Fibroblast of peridontal ligament (primary cell): ENCODE results near the gene MIA.
"Not testable (repeated sequence)": the region's sequence is repeated elsewhere in the genome, so short reads cannot be mapped to it uniquely, and the experiment has no call there.

Experiments
- DNase-seq: peaks from one replicate; pipeline ENCODE4 v3.0.0-alpha.2; 2010; ENCODE audit errors: extremely low read depth

MIA gene

GRCh38 chr19:40774916-40775631 lies at the start of gene MIA:
MIA (plus strand) TSS chr19:40775521; CDS start chr19:40775543, 22 bp downstream.
- DNase-seq, result no peak

- no peak for DNase-seq
These were observed 49.0 kb upstream of the MIA start for GRCh38 chr19:40726279-40726678.

- not testable (repeated sequence) for DNase-seq
These were observed 45.3 kb upstream of the MIA start for GRCh38 chr19:40730065-40730464.

GRCh38 chr19:40732304-40732703 lies 43.0 kb upstream of the MIA start:
- DNase-seq, result not testable (repeated sequence)

GRCh38 chr19:40733149-40733548 lies 42.2 kb upstream of the MIA start:
- no peak for DNase-seq

- no peak for DNase-seq
These were observed 40.1 kb upstream of the MIA start for GRCh38 chr19:40735013-40735771.

GRCh38 chr19:40736661-40737060 lies 38.7 kb upstream of the MIA start:
- no peak for DNase-seq

- DNase-seq, result no peak
These were observed 38.1 kb upstream of the MIA start for GRCh38 chr19:40737102-40737644.

- DNase-seq, result no peak
These were observed 36.1 kb upstream of the MIA start for GRCh38 chr19:40739030-40739839.

GRCh38 chr19:40739871-40740703 lies 35.2 kb upstream of the MIA start:
- DNase-seq, result no peak

GRCh38 chr19:40740747-40741146 lies 34.6 kb upstream of the MIA start:
- DNase-seq, result peak; percentile 90

GRCh38 chr19:40741527-40742390 lies 33.6 kb upstream of the MIA start:
- no peak for DNase-seq

GRCh38 chr19:40742477-40742876 lies 32.8 kb upstream of the MIA start:
- DNase-seq, result no peak

- no peak for DNase-seq
These were observed 32.4 kb upstream of the MIA start for GRCh38 chr19:40742886-40743285.

GRCh38 chr19:40743926-40744325 lies 31.4 kb upstream of the MIA start:
- DNase-seq, result no peak

- DNase-seq, result no peak
These were observed 30.5 kb upstream of the MIA start for GRCh38 chr19:40744554-40745401.

GRCh38 chr19:40745402-40745780 lies 29.9 kb upstream of the MIA start:
- DNase-seq, result peak; percentile 64

- DNase-seq, result no peak
These were observed 27.8 kb upstream of the MIA start for GRCh38 chr19:40747536-40747935.
